Ovary (tissue), 3 donors: ENCODE measurements around the gene USP36.

Experiments
- CTCF ChIP-seq, 3 donors: fragments of 450-650 bp in 2 of 3; fragments of 200-600 bp in 1 of 3; IDR thresholded peaks; one replicate each; pipeline versions ENCODE4 v1.5.1 to v1.8.0; 2016 to 2022; ENCODE audit warnings: antibody characterized with exemption in 3 of 3, mild to moderate bottlenecking in 1 of 3
- EP300 ChIP-seq: sonication (generic); formaldehyde crosslinking; IDR thresholded peaks from one replicate; pipeline ENCODE4 v1.6.1; 2017; ENCODE audit warnings: antibody characterized with exemption
- POLR2A ChIP-seq: fragments of 450-650 bp; IDR thresholded peaks from one replicate; pipeline ENCODE4 v1.6.1; 2017; ENCODE audit warnings: antibody characterized with exemption, mild to moderate bottlenecking, moderate library complexity
- donor health status: DM: no; HTN: no; CAD: no.

- TF ChIP-seq CTCF (IDR thresholded peaks at IDR 0.05) (no peak), POLR2A (no peak), EP300 (no peak)
Observed at GRCh38 chr17:78751447-78752161, 89.0 kb downstream of the USP36 start.
